ENCODE data around the gene PKMYT1. TPM values are rescaled to one million over a fixed set of nuclear protein-coding genes. Genes with fewer than 3 reads are reported as not detected.

The PKMYT1 gene
- total and polyA plus RNA-seq, 2 of the 4 experiments (the other 2 are of a cell fraction) = 1.8 to 14.9 TPM

DNA sequence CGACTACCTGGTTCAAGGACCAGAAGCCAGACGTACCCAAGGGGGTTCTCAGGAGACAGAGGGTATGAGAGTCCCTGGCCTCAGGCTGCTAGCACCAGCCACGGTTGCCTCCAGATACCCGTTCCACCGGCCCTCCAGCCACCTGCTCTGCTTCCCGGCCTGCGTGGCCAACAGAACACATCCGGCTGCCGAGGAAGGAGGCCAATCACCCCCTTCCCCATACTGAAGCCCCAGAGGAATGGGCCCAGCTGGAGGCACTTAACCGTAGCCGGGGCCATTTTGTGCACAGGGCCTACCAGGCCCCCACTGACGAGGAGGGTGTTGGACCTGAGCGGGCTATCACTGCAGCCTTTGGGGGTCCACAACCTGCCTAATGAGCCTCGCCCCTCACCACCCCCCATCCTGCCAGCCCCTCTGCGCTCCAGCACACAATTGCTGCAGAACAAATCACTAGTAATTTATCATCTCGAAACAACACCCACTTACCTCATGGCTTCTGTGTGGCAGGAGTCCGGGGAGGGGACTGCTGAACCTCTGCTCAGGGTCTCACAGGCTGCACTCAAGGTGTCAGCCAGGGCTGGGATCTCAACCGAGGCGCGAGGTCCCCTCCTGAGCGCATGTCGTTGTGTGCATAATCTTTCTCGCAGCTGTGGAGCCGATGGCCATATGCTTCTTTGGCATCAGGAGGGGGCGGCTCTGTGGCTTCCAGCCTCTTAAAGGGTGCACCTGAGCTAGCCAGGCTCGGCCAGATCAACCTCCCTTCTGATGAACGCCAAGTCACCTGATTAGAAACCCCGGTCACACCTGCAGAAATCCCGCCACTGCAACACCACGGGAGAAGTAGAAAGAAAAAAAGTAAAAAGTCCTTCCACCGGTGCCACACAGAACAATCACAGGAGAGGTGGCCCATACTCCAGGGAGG, 26.3 kb downstream of the PKMYT1 start (continued):
- TF ChIP-seq NFE2L2 (IDR thresholded peaks at IDR 0.05; ENCODE audit: low read depth, low read length) = no peak

DNA sequence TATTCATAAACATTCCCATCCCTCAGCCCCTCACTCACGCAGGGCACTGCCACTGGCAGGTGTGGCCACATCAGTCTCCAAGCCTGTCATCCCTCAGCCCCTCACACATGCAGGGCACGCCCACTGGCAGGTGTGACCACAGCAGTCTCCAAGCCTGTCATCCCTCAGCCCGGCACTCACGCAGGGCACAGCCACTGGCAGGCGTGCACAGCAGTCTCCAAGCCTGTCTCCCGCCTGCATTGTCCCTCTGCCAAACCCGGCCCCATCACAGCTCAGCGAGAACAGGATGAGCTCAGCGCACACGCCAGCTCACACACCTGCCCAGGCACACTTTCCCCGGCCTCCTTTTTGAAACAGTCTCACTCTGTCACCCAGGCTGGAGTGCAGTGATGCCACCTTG, 27.6 kb downstream of the PKMYT1 start:
- in situ Hi-C loops (cut with MboI; ENCODE audit: low sequenced_read_pairs) = no loop called here
- H2BK120ac ChIP-seq (ENCODE audit: low read depth, low read length) = no peak overlapping the region

More for the DNA sequence above, 27.6 kb downstream of the PKMYT1 start:
- no peak for ATAC-seq (ENCODE audit: low read depth)
- TF ChIP-seq, protein P1, sequence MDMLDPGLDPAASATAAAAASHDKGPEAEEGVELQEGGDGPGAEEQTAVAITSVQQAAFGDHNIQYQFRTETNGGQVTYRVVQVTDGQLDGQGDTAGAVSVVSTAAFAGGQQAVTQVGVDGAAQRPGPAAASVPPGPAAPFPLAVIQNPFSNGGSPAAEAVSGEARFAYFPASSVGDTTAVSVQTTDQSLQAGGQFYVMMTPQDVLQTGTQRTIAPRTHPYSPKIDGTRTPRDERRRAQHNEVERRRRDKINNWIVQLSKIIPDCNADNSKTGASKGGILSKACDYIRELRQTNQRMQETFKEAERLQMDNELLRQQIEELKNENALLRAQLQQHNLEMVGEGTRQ (IDR thresholded peaks at IDR 0.05; ENCODE audit: low read depth, low read length) = no peak
- TF ChIP-seq NFE2L2 (IDR thresholded peaks at IDR 0.05; ENCODE audit: low read depth, low read length) = no peak
- TF ChIP-seq POLR2A (IDR thresholded peaks at IDR 0.05; ENCODE audit: low read depth, low read length) = no peak
- TF ChIP-seq RFX5 (IDR thresholded peaks at IDR 0.05; ENCODE audit: low read depth, low read length) = no peak
- no peak for TF ChIP-seq CHD1 (IDR thresholded peaks at IDR 0.05; ENCODE audit: low read depth, low read length)
- no peak for TF ChIP-seq MAFK (IDR thresholded peaks at IDR 0.05; ENCODE audit: low read depth, low read length)
- no peak for TF ChIP-seq RCOR1 (IDR thresholded peaks at IDR 0.05; ENCODE audit: insufficient replicate concordance, low read length)
- no peak for TF ChIP-seq BHLHE40 (IDR thresholded peaks at IDR 0.05; ENCODE audit: low read depth, low read length)
- TF ChIP-seq CEBPB (IDR thresholded peaks at IDR 0.05; ENCODE audit: low read depth, low read length) = no peak
- Histone ChIP-seq H2AFZ (replicated peaks; ENCODE audit: low read length, poor library complexity) (no peak overlapping the region), H4K5ac (ENCODE audit: low read depth, low read length) (no peak overlapping the region), H4K20me1 (ENCODE audit: insufficient read depth, low read length) (0 out of 2 replicates have a peak, but pooled peaks cover 8% of the 10 kb centered on the region), H2BK5ac (ENCODE audit: low read depth, low read length, poor library complexity, severe bottlenecking) (no peak overlapping the region), H3K9me1 (ENCODE audit: insufficient read depth, low read length) (0 out of 2 replicates have a peak, but pooled peaks cover 3% of the 10 kb centered on the region), H3K18ac (ENCODE audit: low read depth, low read length) (no peak overlapping the region), H4K91ac (ENCODE audit: insufficient read depth, low read depth, low read length) (no peak overlapping the region), H3K4me3 (ENCODE audit: insufficient read depth, low read depth, low read length) (no peak overlapping the region), H3K14ac (replicated peaks; ENCODE audit: low read depth, low read length) (no peak overlapping the region), H3K4ac (ENCODE audit: low read depth, low read length) (no peak overlapping the region), H3K9ac (ENCODE audit: low read depth, low read length) (no peak overlapping the region), H3K4me1 (ENCODE audit: control insufficient read depth, insufficient read depth, low read length) (no peaks in the 10 kb centered on the region), H3K9me3 (ENCODE audit: control insufficient read depth, insufficient read depth, low read length) (no peaks in the 10 kb centered on the region), H3K36me3 (ENCODE audit: control insufficient read depth, insufficient read depth, low read length) (peaks cover 16% of the 10 kb centered on the region), H3K27me3 (ENCODE audit: control insufficient read depth, insufficient read depth, low read length) (peaks cover 37% of the 10 kb centered on the region), H3K23ac (ENCODE audit: low read depth, low read length) (no peak overlapping the region), H4K8ac (ENCODE audit: low read depth in 2 of 2, low read length in 2 of 2) (no peak overlapping the region), H3K79me1 (ENCODE audit: low read depth in 1 of 2, low read length in 2 of 2) (no peaks in the 10 kb centered on the region), H2AK9ac (replicated peaks; ENCODE audit: low read depth, low read length, poor library complexity) (no peak overlapping the region), H2BK20ac (ENCODE audit: low read depth, low read length) (no peak overlapping the region), H3K56ac (ENCODE audit: extremely low read depth, insufficient read depth, low read length) (no peak overlapping the region), H2BK15ac (ENCODE audit: low read depth, low read length) (no peak overlapping the region), H2AK5ac (ENCODE audit: low read depth, low read length) (no peak overlapping the region), H3K27ac (ENCODE audit: insufficient read depth, low read length) (no peak overlapping the region), H3K4me2 (ENCODE audit: low read depth, low read length) (no peak overlapping the region)
- CTCF ChIA-PET = no interaction called here
- POLR2A ChIA-PET (ENCODE audit: unreplicated experiment) = no interaction called here
- no peak for DNase-seq
- 40% methylated on average over 8 of the region's 11 CpGs; no CpG with 5 or more reads in 1 of the 2 experiments for WGBS, 2 experiments (ENCODE audit: extremely low coverage in 2 of 2, insufficient read length in 1 of 2)
- dilution Hi-C loops (cut with HindIII; ENCODE audit: low sequenced_read_pairs, unreplicated experiment) = no loop called here
- intact Hi-C loops (cut with micrococcal nuclease) = no loop called here
- BruUV-seq (replicated peaks) = no TSS peak
